HCT116 (cell line): ENCODE data around the gene TCEANC2. TPM values are rescaled to one million over a fixed set of nuclear protein-coding genes. Genes with fewer than 3 reads are reported as not detected.
"Not testable (repeated sequence)": the region's sequence is repeated elsewhere in the genome, so short reads cannot be mapped to it uniquely, and the experiment has no call there.

ENCODE experiments used
- ATAC-seq: fragments of 200-7000 bp; cut with Tn5 transposase; 2 replicates; pipeline ENCODE4 v1.9.1; 2020; ENCODE audit warnings: mild to moderate bottlenecking, moderate library complexity
- BruUV-seq: library from RNA; stranded (reverse); fragments of 400-500 nt; replicated peaks from 2 replicates; lab custom pipeline; 2021; lab: Mats Ljungman, UMichigan
- CTCF ChIA-PET: fragments of 300-600 bp; sonication (Branson Sonifier 250); formaldehyde crosslinking; loops from one replicate; lab custom pipeline; 2021; ENCODE audit warnings: antibody characterized with exemption; lab: Charles Lee
- POLR2A ChIA-PET: fragments of 300-600, 350-600 bp; sonication (Branson Sonifier 250); formaldehyde crosslinking; loops from one replicate; lab custom pipeline; 2021; ENCODE audit warnings: antibody characterized with exemption; lab: Charles Lee
- RAD21 ChIA-PET, 2 experiments: fragments of 300-600 bp; sonication (Branson Sonifier 250); formaldehyde crosslinking; loops; one replicate each; lab custom pipeline; 2023; ENCODE audit warnings: low total read pairs in 2 of 2; ENCODE audit not compliant: uncharacterized antibody in 2 of 2, unreplicated experiment in 2 of 2, low non-redundant PET in 1 of 2; lab: Charles Lee
- DNase-seq: peaks from one replicate; pipeline ENCODE4 v3.0.0-alpha.2; 2010; ENCODE audit warnings: low read depth, low spot score
- H2AFZ ChIP-seq: fragments of 200-600 bp; shearing (Covaris generic), sonication (generic); 2 replicates; pipeline ENCODE4 v1.6.1; 2017; ENCODE audit warnings: low read depth, mixed run types, mixed read lengths, antibody characterized with exemption, low read length; ENCODE audit not compliant: poor library complexity, severe bottlenecking
- H3K27ac ChIP-seq: 2 replicates; pipeline ENCODE4 v1.5.1; 2012; ENCODE audit warnings: low read depth, low read length
- H3K27me3 ChIP-seq: fragments of 200-600 bp; sonication (generic); 2 replicates; pipeline ENCODE4 v1.6.1; 2016; ENCODE audit warnings: mixed run types, low read length, mixed read lengths; ENCODE audit not compliant: insufficient read depth
- H3K36me3 ChIP-seq, 2 experiments: fragments of 200-500 bp in 1 of 2; fragments of 200-600 bp in 1 of 2; sonication (Bioruptor generic) in 1 of 2; sonication (generic) in 1 of 2; 2 replicates each; pipeline versions ENCODE4 v1.5.1 to v1.6.1; 2014 to 2016; ENCODE audit warnings: low read length in 2 of 2, inconsistent platforms in 1 of 2, mixed read lengths in 1 of 2, mixed run types in 1 of 2; ENCODE audit not compliant: insufficient read depth in 2 of 2, control insufficient read depth in 1 of 2
- H3K4me1 ChIP-seq, 2 experiments: fragments of 200-600 bp in 1 of 2; sonication (generic) in 1 of 2; 2 replicates each; pipeline versions ENCODE4 v1.5.1 to v1.6.1; 2012 to 2017; ENCODE audit warnings: low read length in 2 of 2, inconsistent platforms in 1 of 2, mild to moderate bottlenecking in 1 of 2, mixed read lengths in 1 of 2, mixed run types in 1 of 2, moderate library complexity in 1 of 2; ENCODE audit not compliant: insufficient read depth in 2 of 2, control insufficient read depth in 1 of 2
- H3K4me2 ChIP-seq: fragments of 200-600 bp; sonication (generic); 2 replicates; pipeline ENCODE4 v1.6.1; 2017; ENCODE audit warnings: mixed run types, low read length, mixed read lengths
- H3K4me3 ChIP-seq, 2 experiments: fragments of 200-600 bp in 1 of 2; sonication (generic) in 1 of 2; replicated peaks in 1 of 2; 2 replicates each; pipeline ENCODE4 v1.5.1; 2011 to 2016; ENCODE audit warnings: low read length in 2 of 2, control low read depth in 1 of 2, low read depth in 1 of 2, mild to moderate bottlenecking in 1 of 2, mixed read lengths in 1 of 2, mixed run types in 1 of 2
- H3K79me2 ChIP-seq: fragments of 200-600 bp; sonication (generic); 2 replicates; pipeline ENCODE4 v1.6.1; 2017; ENCODE audit warnings: mild to moderate bottlenecking, mixed run types, low read length, moderate library complexity, mixed read lengths; ENCODE audit not compliant: insufficient read depth
- H3K9ac ChIP-seq: fragments of 200-600 bp; sonication (generic); 2 replicates; pipeline ENCODE4 v1.6.1; 2016; ENCODE audit warnings: low read length, mixed read lengths
- H3K9me2 ChIP-seq: fragments of 200-600 bp; sonication (generic), shearing (Covaris generic); 2 replicates; pipeline ENCODE4 v1.6.1; 2017; ENCODE audit warnings: mixed run types, mild to moderate bottlenecking, moderate library complexity; ENCODE audit not compliant: insufficient read depth
- H3K9me3 ChIP-seq, 2 experiments: fragments of 200-500 bp in 1 of 2; fragments of 200-600 bp in 1 of 2; sonication (Bioruptor generic) in 1 of 2; sonication (generic) in 1 of 2; 2 replicates each; pipeline ENCODE4 v1.6.1; 2014 to 2017; ENCODE audit warnings: low read length in 2 of 2, mixed read lengths in 2 of 2, inconsistent platforms in 1 of 2, low read depth in 1 of 2, mild to moderate bottlenecking in 1 of 2, mixed run types in 1 of 2, moderate library complexity in 1 of 2; ENCODE audit not compliant: control insufficient read depth in 1 of 2, insufficient read depth in 1 of 2
- H4K20me1 ChIP-seq: fragments of 200-600 bp; sonication (generic), shearing (Covaris generic); 2 replicates; pipeline ENCODE4 v1.6.1; 2017; ENCODE audit warnings: mixed run types, mild to moderate bottlenecking, moderate library complexity; ENCODE audit not compliant: insufficient read depth
- EGR1 ChIP-seq: IDR thresholded peaks from 2 replicates; pipeline ENCODE4 v1.6.1; 2012; ENCODE audit warnings: low read depth
- FOSL1 ChIP-seq: IDR thresholded peaks from 2 replicates; pipeline ENCODE4 v1.6.1; 2012; ENCODE audit warnings: low read depth
- POLR2A ChIP-seq: IDR thresholded peaks from 2 replicates; pipeline ENCODE4 v1.7.0; 2011; ENCODE audit warnings: borderline replicate concordance; ENCODE audit not compliant: insufficient read depth, insufficient read length; ENCODE audit errors: extremely low read depth
- POLR2AphosphoS5 ChIP-seq: IDR thresholded peaks from 2 replicates; pipeline ENCODE4 v1.6.1; 2011; ENCODE audit warnings: mild to moderate bottlenecking, low read depth, low read length, moderate library complexity
- RAD21 ChIP-seq: IDR thresholded peaks from 2 replicates; pipeline ENCODE4 v1.6.1; 2012; ENCODE audit warnings: low read depth, mild to moderate bottlenecking
- TCF7L2 ChIP-seq: IDR thresholded peaks from 2 replicates; pipeline ENCODE4 v1.7.0; 2011; ENCODE audit warnings: borderline replicate concordance, inconsistent platforms; ENCODE audit not compliant: insufficient read depth, insufficient read length; ENCODE audit errors: extremely low read depth
- ZNF274 ChIP-seq: fragments of 200-500 bp; sonication (Bioruptor generic); IDR thresholded peaks from 2 replicates; pipeline ENCODE4 v1.6.1; 2014; ENCODE audit warnings: mild to moderate bottlenecking, low read depth, low read length, inconsistent platforms
- intact Hi-C: fragments of 100-400 bp; cut with micrococcal nuclease; formaldehyde crosslinking; loops from 2 replicates; pipeline ENCODE4 v1.10.0; 2022
- total RNA-seq: library from RNA; stranded (reverse); gene quantifications from one replicate; pipeline ENCODE4 v1.2.1, GENCODE V29; 2021; ENCODE audit not compliant: unreplicated experiment
- TF ChIP-seq, protein P1 (sequence below): IDR thresholded peaks from 2 replicates; pipeline ENCODE4 v1.6.1; 2012; ENCODE audit warnings: low read depth
- TF ChIP-seq, protein P2 (sequence below), 3 experiments: fragments of 200-600 bp in 1 of 3; sonication (generic) in 1 of 3; IDR thresholded peaks in 2 of 3; conservative IDR thresholded peaks in 1 of 3; 2 replicates each; pipeline ENCODE4 v1.5.1; 2012 to 2017; ENCODE audit warnings: low read depth in 2 of 3, low read length in 2 of 3, antibody characterized with exemption in 1 of 3, borderline replicate concordance in 1 of 3, control low read depth in 1 of 3, mild to moderate bottlenecking in 1 of 3, mixed read lengths in 1 of 3, mixed run types in 1 of 3, moderate library complexity in 1 of 3; ENCODE audit not compliant: insufficient read depth in 1 of 3

TCEANC2 gene
- total RNA-seq, 1 experiment from 2014 or later = 5.4 TPM

DNA sequence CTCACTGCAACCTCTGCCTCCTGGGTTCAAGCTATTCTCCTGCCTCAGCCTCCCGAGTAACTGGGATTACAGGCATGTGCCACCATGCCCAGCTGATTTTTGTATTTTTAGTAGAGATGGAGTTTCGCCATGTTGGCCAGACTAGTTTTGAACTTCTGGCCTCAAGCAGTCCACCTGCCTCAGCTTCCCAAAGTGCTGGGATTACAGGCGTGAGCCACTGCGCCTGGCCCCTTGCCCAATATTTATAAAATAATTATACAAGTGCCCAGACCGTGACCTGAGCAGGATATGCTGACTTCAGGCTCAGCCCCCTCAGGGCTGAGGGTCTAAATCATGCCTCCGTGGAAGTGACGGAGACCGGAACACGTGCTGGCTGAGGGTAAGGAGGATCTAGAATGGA lies 51.2 kb downstream of the TCEANC2 start:
- CTCF ChIA-PET = interaction anchor here (1.1 kb wide), 1 partner anchor 17 kb away, joined by 3 read pairs; no protein-coding TSS in a partner anchor
- H3K4me1 ChIP-seq, RAD21 ChIA-PET, BruUV-seq, H3K9ac ChIP-seq, H3K4me3 ChIP-seq, H3K9me2 ChIP-seq, H3K27me3 ChIP-seq, intact Hi-C loops, H2AFZ ChIP-seq, H3K4me2 ChIP-seq, H3K36me3 ChIP-seq, ATAC-seq, H4K20me1 ChIP-seq, H3K9me3 ChIP-seq, H3K27ac ChIP-seq, DNase-seq, H3K79me2 ChIP-seq, POLR2A ChIA-PET: not testable (repeated sequence)

DNA sequence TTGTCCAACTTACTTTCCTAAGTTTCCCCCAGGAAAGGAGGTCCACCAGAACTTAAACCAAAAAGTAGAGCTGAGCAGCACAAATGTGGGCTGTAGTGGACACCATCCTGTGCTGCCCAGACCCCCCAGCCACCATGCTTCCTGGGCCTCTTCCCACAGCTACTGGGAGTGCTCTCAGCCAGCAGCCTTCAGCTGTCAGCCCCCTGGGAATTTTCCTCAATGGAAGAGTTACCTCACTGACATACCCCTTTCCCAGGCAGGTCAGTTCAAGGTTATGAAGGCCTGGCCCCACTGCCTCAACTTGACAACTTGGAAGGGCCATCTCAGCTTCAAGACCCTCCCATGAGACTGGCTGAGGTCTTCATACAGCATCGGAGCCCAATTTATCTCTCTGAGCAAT lies 51.7 kb downstream of the TCEANC2 start:
- H3K4me3 ChIP-seq = no peak overlapping the region
- H3K27ac ChIP-seq = no peak overlapping the region
- H3K36me3 ChIP-seq = no peaks in the 10 kb centered on the region
- H3K27me3 ChIP-seq = no peaks in the 10 kb centered on the region
- intact Hi-C loops = no loop called here
- RAD21 ChIA-PET = no interaction called here
- CTCF ChIA-PET = no interaction called here
- no peak overlapping the region for H3K4me2 ChIP-seq
- H3K9me3 ChIP-seq = no peaks in the 10 kb centered on the region
- no peaks in the 10 kb centered on the region for H3K79me2 ChIP-seq
- no peaks in the 10 kb centered on the region for H3K4me1 ChIP-seq
- H4K20me1 ChIP-seq = no peaks in the 10 kb centered on the region
- no peak overlapping the region for H3K9ac ChIP-seq
- BruUV-seq = no TSS peak
- no peaks in the 10 kb centered on the region; the same call in 1 of the 2 replicates for H3K9me2 ChIP-seq
- H2AFZ ChIP-seq = no peak overlapping the region
- ATAC-seq (no peak), DNase-seq (no peak)
- no peak for TF ChIP-seq RAD21
- TF ChIP-seq, protein P1, sequence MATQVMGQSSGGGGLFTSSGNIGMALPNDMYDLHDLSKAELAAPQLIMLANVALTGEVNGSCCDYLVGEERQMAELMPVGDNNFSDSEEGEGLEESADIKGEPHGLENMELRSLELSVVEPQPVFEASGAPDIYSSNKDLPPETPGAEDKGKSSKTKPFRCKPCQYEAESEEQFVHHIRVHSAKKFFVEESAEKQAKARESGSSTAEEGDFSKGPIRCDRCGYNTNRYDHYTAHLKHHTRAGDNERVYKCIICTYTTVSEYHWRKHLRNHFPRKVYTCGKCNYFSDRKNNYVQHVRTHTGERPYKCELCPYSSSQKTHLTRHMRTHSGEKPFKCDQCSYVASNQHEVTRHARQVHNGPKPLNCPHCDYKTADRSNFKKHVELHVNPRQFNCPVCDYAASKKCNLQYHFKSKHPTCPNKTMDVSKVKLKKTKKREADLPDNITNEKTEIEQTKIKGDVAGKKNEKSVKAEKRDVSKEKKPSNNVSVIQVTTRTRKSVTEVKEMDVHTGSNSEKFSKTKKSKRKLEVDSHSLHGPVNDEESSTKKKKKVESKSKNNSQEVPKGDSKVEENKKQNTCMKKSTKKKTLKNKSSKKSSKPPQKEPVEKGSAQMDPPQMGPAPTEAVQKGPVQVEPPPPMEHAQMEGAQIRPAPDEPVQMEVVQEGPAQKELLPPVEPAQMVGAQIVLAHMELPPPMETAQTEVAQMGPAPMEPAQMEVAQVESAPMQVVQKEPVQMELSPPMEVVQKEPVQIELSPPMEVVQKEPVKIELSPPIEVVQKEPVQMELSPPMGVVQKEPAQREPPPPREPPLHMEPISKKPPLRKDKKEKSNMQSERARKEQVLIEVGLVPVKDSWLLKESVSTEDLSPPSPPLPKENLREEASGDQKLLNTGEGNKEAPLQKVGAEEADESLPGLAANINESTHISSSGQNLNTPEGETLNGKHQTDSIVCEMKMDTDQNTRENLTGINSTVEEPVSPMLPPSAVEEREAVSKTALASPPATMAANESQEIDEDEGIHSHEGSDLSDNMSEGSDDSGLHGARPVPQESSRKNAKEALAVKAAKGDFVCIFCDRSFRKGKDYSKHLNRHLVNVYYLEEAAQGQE = no peak
- no peak for TF ChIP-seq TCF7L2
- TF ChIP-seq POLR2AphosphoS5 = no peak
- no peak for TF ChIP-seq FOSL1
- TF ChIP-seq ZNF274 = no peak
- TF ChIP-seq, protein P2, sequence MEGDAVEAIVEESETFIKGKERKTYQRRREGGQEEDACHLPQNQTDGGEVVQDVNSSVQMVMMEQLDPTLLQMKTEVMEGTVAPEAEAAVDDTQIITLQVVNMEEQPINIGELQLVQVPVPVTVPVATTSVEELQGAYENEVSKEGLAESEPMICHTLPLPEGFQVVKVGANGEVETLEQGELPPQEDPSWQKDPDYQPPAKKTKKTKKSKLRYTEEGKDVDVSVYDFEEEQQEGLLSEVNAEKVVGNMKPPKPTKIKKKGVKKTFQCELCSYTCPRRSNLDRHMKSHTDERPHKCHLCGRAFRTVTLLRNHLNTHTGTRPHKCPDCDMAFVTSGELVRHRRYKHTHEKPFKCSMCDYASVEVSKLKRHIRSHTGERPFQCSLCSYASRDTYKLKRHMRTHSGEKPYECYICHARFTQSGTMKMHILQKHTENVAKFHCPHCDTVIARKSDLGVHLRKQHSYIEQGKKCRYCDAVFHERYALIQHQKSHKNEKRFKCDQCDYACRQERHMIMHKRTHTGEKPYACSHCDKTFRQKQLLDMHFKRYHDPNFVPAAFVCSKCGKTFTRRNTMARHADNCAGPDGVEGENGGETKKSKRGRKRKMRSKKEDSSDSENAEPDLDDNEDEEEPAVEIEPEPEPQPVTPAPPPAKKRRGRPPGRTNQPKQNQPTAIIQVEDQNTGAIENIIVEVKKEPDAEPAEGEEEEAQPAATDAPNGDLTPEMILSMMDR (IDR thresholded peaks at IDR 0.05 in 2 of 3, conservative IDR thresholded peaks at IDR 0.05 in 1 of 3; ENCODE audit: borderline replicate concordance in 1 of 3, insufficient read depth in 1 of 3, low read depth in 2 of 3, low read length in 2 of 3) = no peak
- TF ChIP-seq POLR2A = no peak
- TF ChIP-seq EGR1 = no peak
- POLR2A ChIA-PET = no interaction called here
